Bronchial epithelial cell (primary cell): ENCODE results near the gene GMPR. TPM values are rescaled to one million over a fixed set of nuclear protein-coding genes. Genes with fewer than 3 reads are reported as not detected.

ENCODE experiments used
- DNase-seq: peaks from one replicate; pipeline ENCODE4 v3.0.0-alpha.2; 2010; ENCODE audit warnings: low read depth
- FAIRE-seq: peaks from 2 replicates; lab custom pipeline; 2011; peaks lifted over from hg19 to GRCh38; lab: Jason Lieb, UNC
- H3K27me3 ChIP-seq: 2 replicates; pipeline ENCODE4 v1.5.1; 2011; ENCODE audit warnings: low read length; ENCODE audit not compliant: control insufficient read depth, insufficient read depth
- H3K36me3 ChIP-seq: 2 replicates; pipeline ENCODE4 v1.5.1; 2011; ENCODE audit warnings: low read length; ENCODE audit not compliant: control insufficient read depth, insufficient read depth
- H3K4me3 ChIP-seq: 2 replicates; pipeline ENCODE4 v1.5.1; 2011; ENCODE audit warnings: mild to moderate bottlenecking, low read depth, low read length, control low read depth
- CTCF ChIP-seq: IDR thresholded peaks from 2 replicates; pipeline ENCODE4 v1.5.1; 2011; ENCODE audit warnings: mild to moderate bottlenecking, moderate library complexity, low read length, control low read depth, inconsistent platforms; ENCODE audit not compliant: insufficient read depth, severe bottlenecking
- total RNA-seq: library from RNA; depleted of rRNA; stranded (reverse); fragments of >200 nt; gene quantifications from 2 replicates; pipeline ENCODE4 v1.2.1, GENCODE V29; 2014

Gene GMPR
- total RNA-seq, 1 donor from 2014 or later: 0.53 TPM

GRCh38 chr6:16206595-16207037, 31.8 kb upstream of the GMPR start:
- H3K4me3 ChIP-seq: no peak overlapping the region
- FAIRE-seq (no peak), DNase-seq (peak; percentile 63)
- H3K27me3 ChIP-seq: peaks cover 4% of the 10 kb centered on the region
- no peaks in the 10 kb centered on the region for H3K36me3 ChIP-seq
- peak; percentile 93 for TF ChIP-seq CTCF

GRCh38 chr6:16208989-16209388, 29.4 kb upstream of the GMPR start:
- DNase-seq (no peak), FAIRE-seq (no peak)
- TF ChIP-seq CTCF: no peak
- Histone ChIP-seq H3K27me3 (peaks cover 4% of the 10 kb centered on the region), H3K36me3 (no peaks in the 10 kb centered on the region), H3K4me3 (no peak overlapping the region)

GRCh38 chr6:16209539-16209938, 28.8 kb upstream of the GMPR start:
- no peak overlapping the region for H3K4me3 ChIP-seq
- DNase-seq (no peak), FAIRE-seq (no peak)
- no peaks in the 10 kb centered on the region for H3K36me3 ChIP-seq
- H3K27me3 ChIP-seq: peaks cover 4% of the 10 kb centered on the region
- TF ChIP-seq CTCF: no peak

GRCh38 chr6:16212276-16212675, 26.1 kb upstream of the GMPR start:
- no peak for TF ChIP-seq CTCF
- DNase-seq (no peak), FAIRE-seq (no peak)
- Histone ChIP-seq H3K36me3 (no peaks in the 10 kb centered on the region), H3K27me3 (peaks cover 4% of the 10 kb centered on the region), H3K4me3 (no peak overlapping the region)

DNA sequence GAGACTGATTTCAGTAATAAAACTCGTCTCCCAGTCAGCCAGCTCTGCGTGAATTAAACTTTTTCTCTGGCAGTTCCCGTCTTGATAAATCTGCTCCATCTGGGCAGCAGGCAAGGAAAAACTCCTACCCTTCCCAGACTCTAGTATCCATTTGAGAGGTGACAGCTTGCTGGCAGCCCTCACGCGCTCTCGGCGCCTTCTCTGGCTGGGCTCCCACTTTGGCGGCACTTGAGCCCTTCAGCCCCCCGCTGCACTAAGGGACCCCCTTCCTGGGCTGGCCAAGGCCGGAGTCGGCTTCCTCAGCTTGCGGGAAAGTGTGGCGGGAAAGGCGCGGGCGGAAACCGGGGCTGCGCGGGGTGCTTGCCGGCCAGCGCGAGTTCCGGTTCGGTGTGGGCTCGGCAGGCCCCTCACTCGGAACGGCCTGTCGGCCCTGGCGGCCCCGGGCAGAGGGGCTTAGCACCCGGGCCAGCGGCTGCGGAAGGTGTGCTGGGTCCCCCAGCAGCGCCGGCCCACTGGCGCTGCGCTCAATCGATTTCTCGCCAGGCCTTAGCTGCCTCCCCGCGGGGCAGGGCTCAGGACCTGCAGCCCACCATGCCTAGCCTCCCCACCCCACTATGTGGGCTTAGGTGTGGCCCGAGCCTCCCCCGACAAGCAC, 21.8 kb upstream of the GMPR start:
- TF ChIP-seq CTCF: no peak
- Histone ChIP-seq H3K36me3 (no peaks in the 10 kb centered on the region), H3K4me3 (no peak overlapping the region), H3K27me3 (no peaks in the 10 kb centered on the region)
- FAIRE-seq (no peak), DNase-seq (no peak)
